H1 (cell line): ENCODE results near the gene PCIF1. TPM values are rescaled to one million over a fixed set of nuclear protein-coding genes. Genes with fewer than 3 reads are reported as not detected.
A peak's percentile ranks its signal among the peaks of the same experiment; 100 is the strongest.

Experiments used
- BACH1 ChIP-seq: IDR thresholded peaks from 2 replicates; pipeline ENCODE4 v1.6.1; 2012; ENCODE audit warnings: low read length, improper control_type of control experiment
- CREB1 ChIP-seq: IDR thresholded peaks from 2 replicates; pipeline ENCODE4 v1.6.1; 2012; ENCODE audit warnings: inconsistent platforms
- CTBP2 ChIP-seq: IDR thresholded peaks from 2 replicates; pipeline ENCODE4 v1.7.0; 2011; ENCODE audit warnings: borderline replicate concordance, mild to moderate bottlenecking, moderate library complexity, mixed read lengths, low read length; ENCODE audit not compliant: insufficient read depth, insufficient read length
- GABPA ChIP-seq: IDR thresholded peaks from 2 replicates; pipeline ENCODE4 v1.6.1; 2011; ENCODE audit warnings: mild to moderate bottlenecking, low read length, moderate library complexity, borderline replicate concordance; ENCODE audit not compliant: insufficient read depth
- KDM1A ChIP-seq: fragments of 200-600, 300-600 bp; sonication (generic); IDR thresholded peaks from 2 replicates; pipeline ENCODE4 v1.7.1; 2016; ENCODE audit warnings: mild to moderate bottlenecking, low read length, borderline replicate concordance
- KDM5A ChIP-seq: fragments of 200-600 bp; IDR thresholded peaks from 2 replicates; pipeline ENCODE4 v1.7.1; 2012; ENCODE audit warnings: mild to moderate bottlenecking, low read length, inconsistent platforms, mixed read lengths
- NANOG ChIP-seq: IDR thresholded peaks from 2 replicates; pipeline ENCODE4 v1.6.1; 2011; ENCODE audit warnings: low read length, low read depth, mild to moderate bottlenecking, inconsistent platforms; ENCODE audit not compliant: insufficient read depth, poor library complexity, severe bottlenecking
- RNF2 ChIP-seq: fragments of 200-900, 300-1000 bp; sonication (generic); IDR thresholded peaks from 2 replicates; pipeline ENCODE4 v1.7.1; 2016; ENCODE audit warnings: borderline replicate concordance, low read depth, mild to moderate bottlenecking, antibody characterized with exemption, low read length; ENCODE audit not compliant: poor library complexity, severe bottlenecking; ENCODE audit errors: missing control alignments
- RXRA ChIP-seq: IDR thresholded peaks from 2 replicates; pipeline ENCODE4 v1.6.1; 2011; ENCODE audit warnings: low read depth, mild to moderate bottlenecking, low read length, moderate library complexity; ENCODE audit not compliant: insufficient read depth
- SIRT6 ChIP-seq: IDR thresholded peaks from one replicate; pipeline ENCODE4 v1.7.1; 2012; ENCODE audit warnings: low read length, inconsistent platforms
- SRF ChIP-seq: IDR thresholded peaks from 2 replicates; pipeline ENCODE4 v1.6.1; 2011; ENCODE audit warnings: mild to moderate bottlenecking, low read depth, low read length, moderate library complexity
- TBP ChIP-seq: IDR thresholded peaks from 2 replicates; pipeline ENCODE4 v1.6.1; 2011; ENCODE audit warnings: low read depth, low read length, improper control_type of control experiment
- polyA plus RNA-seq, 7 experiments: library from polyadenylated mRNA; depleted of rRNA in 3 of 7; stranded (reverse) in 5 of 7; unstranded in 2 of 7; fragments of >200 nt in 5 of 7; fragments of 200-250 nt in 2 of 7; gene quantifications; 1 replicate in 5 of 7; 2 replicates in 1 of 7; 4 replicates in 1 of 7; pipeline versions ENCODE4 v1.2.1 to v1.2.3, GENCODE V29; 2011 to 2013; ENCODE audit warnings: missing spikeins in 2 of 7, mixed read lengths in 2 of 7
- total RNA-seq: library from RNA; stranded (reverse); fragmentation: NEBNext Ultra II Directional; extraction: Animal tissue kit (Norgen Biotek cat#: 25700); gene quantifications from 2 replicates; pipeline ENCODE4 v1.2.1, GENCODE V29; 2021
- TF ChIP-seq, protein P1 (sequence below): IDR thresholded peaks from 2 replicates; pipeline ENCODE4 v1.6.1; 2011; ENCODE audit warnings: low read length, improper control_type of control experiment
- TF ChIP-seq, protein P2 (sequence below): IDR thresholded peaks from 2 replicates; pipeline ENCODE4 v1.6.1; 2012; ENCODE audit warnings: inconsistent platforms
- TF ChIP-seq, protein P3 (sequence below), 3 experiments: IDR thresholded peaks; 1 replicate in 2 of 3; 2 replicates in 1 of 3; pipeline versions ENCODE4 v1.5.1 to v1.6.1; 2011; ENCODE audit warnings: low read length in 3 of 3, mild to moderate bottlenecking in 3 of 3, inconsistent platforms in 2 of 3, low read depth in 1 of 3, moderate library complexity in 1 of 3; ENCODE audit not compliant: insufficient read depth in 1 of 3; ENCODE audit errors: control extremely low read depth in 1 of 3
- TF ChIP-seq, protein P4 (sequence below): IDR thresholded peaks from 2 replicates; pipeline ENCODE4 v1.6.1; 2012; ENCODE audit warnings: low read length, inconsistent platforms

PCIF1 gene
- total and polyA plus RNA-seq, 2 of the 8 experiments (the other 6 are each of a cell fraction or from before 2014, with no cell fraction given) = 30.3 to 30.6 TPM

DNA sequence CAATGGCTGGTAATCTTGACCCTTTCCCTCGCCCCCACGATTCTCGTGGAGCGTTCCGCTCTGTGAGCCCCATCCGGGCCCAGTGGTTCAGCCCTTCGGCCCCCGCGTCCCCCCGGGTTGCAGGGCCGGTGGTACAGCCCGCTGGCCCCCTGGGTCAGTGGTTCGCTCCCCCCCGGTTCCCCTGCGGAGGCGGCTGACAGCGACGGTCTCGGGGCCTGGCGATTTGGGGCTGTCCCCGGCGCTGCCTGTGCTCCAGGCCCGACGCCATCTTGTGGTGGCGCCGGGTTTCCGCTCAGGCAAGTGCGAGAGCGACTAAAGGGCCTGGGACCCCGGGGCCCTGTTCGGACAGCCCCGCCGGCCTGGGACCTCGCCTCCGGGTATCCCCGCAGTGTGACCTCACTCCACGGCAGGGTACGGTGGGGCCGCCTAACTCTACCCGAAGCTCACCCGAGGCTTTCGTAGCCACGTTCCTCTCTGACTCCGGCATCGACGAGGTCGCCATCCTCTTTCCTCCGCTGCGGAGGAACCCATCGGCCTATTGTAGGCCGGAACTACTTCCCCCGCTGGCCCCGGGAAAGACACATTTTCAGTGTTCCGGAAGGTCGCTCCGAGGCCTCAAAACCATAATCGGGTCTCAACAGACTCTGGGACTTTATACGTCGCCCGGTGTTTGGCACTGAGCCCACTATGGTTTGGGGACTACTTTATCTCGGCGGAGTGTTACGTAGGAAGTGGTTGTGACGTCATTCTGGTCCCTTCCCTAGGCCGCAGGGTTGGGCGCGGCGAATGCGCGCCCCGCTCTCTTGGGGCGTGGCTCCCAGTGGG is 37.4 kb downstream of the PCIF1 start, which contains the start of gene ZNF335 (continued):
- TF ChIP-seq BACH1 (no peak), CREB1 (peak; percentile 99), SIRT6 (no peak), KDM5A (no peak), GABPA (no peak), NANOG (peak; percentile 22), TBP (peak; percentile 92), RNF2 (no peak), SRF (0 out of 2 replicates have a peak, but pooled peaks have one; percentile 15), KDM1A (peak; percentile 2; the same call in 1 of the 2 replicates), CTBP2 (peak; percentile 28), RXRA (0 out of 2 replicates have a peak, but pooled peaks have one; percentile 14)
- TF ChIP-seq, protein P1, sequence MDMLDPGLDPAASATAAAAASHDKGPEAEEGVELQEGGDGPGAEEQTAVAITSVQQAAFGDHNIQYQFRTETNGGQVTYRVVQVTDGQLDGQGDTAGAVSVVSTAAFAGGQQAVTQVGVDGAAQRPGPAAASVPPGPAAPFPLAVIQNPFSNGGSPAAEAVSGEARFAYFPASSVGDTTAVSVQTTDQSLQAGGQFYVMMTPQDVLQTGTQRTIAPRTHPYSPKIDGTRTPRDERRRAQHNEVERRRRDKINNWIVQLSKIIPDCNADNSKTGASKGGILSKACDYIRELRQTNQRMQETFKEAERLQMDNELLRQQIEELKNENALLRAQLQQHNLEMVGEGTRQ = no peak
- TF ChIP-seq, protein P2, sequence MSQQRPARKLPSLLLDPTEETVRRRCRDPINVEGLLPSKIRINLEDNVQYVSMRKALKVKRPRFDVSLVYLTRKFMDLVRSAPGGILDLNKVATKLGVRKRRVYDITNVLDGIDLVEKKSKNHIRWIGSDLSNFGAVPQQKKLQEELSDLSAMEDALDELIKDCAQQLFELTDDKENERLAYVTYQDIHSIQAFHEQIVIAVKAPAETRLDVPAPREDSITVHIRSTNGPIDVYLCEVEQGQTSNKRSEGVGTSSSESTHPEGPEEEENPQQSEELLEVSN = peak; percentile 16; the same call in 1 of the 2 replicates
- TF ChIP-seq, protein P3, sequence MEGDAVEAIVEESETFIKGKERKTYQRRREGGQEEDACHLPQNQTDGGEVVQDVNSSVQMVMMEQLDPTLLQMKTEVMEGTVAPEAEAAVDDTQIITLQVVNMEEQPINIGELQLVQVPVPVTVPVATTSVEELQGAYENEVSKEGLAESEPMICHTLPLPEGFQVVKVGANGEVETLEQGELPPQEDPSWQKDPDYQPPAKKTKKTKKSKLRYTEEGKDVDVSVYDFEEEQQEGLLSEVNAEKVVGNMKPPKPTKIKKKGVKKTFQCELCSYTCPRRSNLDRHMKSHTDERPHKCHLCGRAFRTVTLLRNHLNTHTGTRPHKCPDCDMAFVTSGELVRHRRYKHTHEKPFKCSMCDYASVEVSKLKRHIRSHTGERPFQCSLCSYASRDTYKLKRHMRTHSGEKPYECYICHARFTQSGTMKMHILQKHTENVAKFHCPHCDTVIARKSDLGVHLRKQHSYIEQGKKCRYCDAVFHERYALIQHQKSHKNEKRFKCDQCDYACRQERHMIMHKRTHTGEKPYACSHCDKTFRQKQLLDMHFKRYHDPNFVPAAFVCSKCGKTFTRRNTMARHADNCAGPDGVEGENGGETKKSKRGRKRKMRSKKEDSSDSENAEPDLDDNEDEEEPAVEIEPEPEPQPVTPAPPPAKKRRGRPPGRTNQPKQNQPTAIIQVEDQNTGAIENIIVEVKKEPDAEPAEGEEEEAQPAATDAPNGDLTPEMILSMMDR (IDR thresholded peaks at IDR 0.05; ENCODE audit: control extremely low read depth in 1 of 3, insufficient read depth in 1 of 3, low read depth in 1 of 3, low read length in 3 of 3) = peak in 1 of 3 experiments; percentile 18; a peak in 1 of 4 replicates
- TF ChIP-seq, protein P4, sequence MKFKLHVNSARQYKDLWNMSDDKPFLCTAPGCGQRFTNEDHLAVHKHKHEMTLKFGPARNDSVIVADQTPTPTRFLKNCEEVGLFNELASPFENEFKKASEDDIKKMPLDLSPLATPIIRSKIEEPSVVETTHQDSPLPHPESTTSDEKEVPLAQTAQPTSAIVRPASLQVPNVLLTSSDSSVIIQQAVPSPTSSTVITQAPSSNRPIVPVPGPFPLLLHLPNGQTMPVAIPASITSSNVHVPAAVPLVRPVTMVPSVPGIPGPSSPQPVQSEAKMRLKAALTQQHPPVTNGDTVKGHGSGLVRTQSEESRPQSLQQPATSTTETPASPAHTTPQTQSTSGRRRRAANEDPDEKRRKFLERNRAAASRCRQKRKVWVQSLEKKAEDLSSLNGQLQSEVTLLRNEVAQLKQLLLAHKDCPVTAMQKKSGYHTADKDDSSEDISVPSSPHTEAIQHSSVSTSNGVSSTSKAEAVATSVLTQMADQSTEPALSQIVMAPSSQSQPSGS = peak; percentile 100
